ENCODE data around the gene NR1H3. TPM values are rescaled to one million over a fixed set of nuclear protein-coding genes. Genes with fewer than 3 reads are reported as not detected.
A peak's percentile ranks its signal among the peaks of the same experiment; 100 is the strongest.

Gene NR1H3
- total and polyA plus RNA-seq, 5 donors from 2014 or later, result 5.7 to 13.0 (median 8.8) TPM

DNA sequence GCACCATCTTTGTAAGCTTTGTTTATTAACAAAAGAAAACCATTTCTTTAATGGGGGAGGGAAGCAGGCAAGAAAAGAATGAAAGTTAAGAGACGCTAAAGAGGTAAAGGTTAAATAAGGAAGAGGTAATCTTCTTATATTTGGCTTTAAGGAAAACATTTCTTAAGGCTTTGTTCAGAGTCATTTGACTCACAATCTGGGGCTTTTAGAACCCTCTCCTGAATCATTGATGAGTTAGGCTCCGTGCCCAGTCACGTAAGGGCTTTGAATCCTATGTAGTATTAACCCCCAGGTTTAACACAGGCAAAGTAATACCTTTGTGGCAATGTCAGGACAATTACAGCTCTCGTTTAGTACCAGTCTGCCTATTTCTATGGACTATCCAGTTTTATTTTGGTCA lies 38.2 kb downstream of the NR1H3 start:
- H3K4me1 ChIP-seq (ENCODE audit: control insufficient read depth, insufficient read depth, low read length, poor library complexity, severe bottlenecking), result no peaks in the 10 kb centered on the region
- Mint-ChIP-seq H3K27me3 (no peaks in the 10 kb centered on the region), H3K4me1 (peaks cover 0 to 14% (median 1%) of the 10 kb centered on the region in 4 donors), H3K36me3 (peaks cover 68% of the 10 kb centered on the region), H3K27ac (no peak overlapping the region), H3K4me3 (no peak overlapping the region), H3K9me3 (peaks cover 0 to 2% (median 0%) of the 10 kb centered on the region in 7 donors)
- no peak for ATAC-seq (ENCODE audit: low read depth in 2 of 2)
- H3K27me3 ChIP-seq (ENCODE audit: control insufficient read depth, insufficient read depth, low read length), result no peaks in the 10 kb centered on the region
- DNase-seq, result no peak
- H3K36me3 ChIP-seq (ENCODE audit: control insufficient read depth, insufficient read depth, low read length), result peaks cover 83% of the 10 kb centered on the region
- no peak overlapping the region for H3K27ac ChIP-seq (ENCODE audit: insufficient read depth, low read length, poor library complexity, severe bottlenecking)
- no peaks in the 10 kb centered on the region for H3K9me3 ChIP-seq (ENCODE audit: control insufficient read depth in 2 of 2, low read length in 2 of 2)
- no peak overlapping the region for H3K4me3 ChIP-seq (ENCODE audit: low read depth, low read length)

- Histone ChIP-seq H3K9me3 (ENCODE audit: control insufficient read depth in 2 of 2, low read length in 2 of 2) (peaks cover 7 to 14% of the 10 kb centered on the region in 2 experiments), H3K27ac (ENCODE audit: insufficient read depth, low read length, poor library complexity, severe bottlenecking) (no peak overlapping the region), H3K4me1 (ENCODE audit: control insufficient read depth, insufficient read depth, low read length, poor library complexity, severe bottlenecking) (no peaks in the 10 kb centered on the region), H3K36me3 (ENCODE audit: control insufficient read depth, insufficient read depth, low read length) (peaks cover 84% of the 10 kb centered on the region), H3K4me3 (ENCODE audit: low read depth, low read length) (no peak overlapping the region), H3K27me3 (ENCODE audit: control insufficient read depth, insufficient read depth, low read length) (no peaks in the 10 kb centered on the region)
- Mint-ChIP-seq H3K27ac (no peak overlapping the region), H3K9me3 (peaks cover 0 to 12% (median 5%) of the 10 kb centered on the region in 7 donors), H3K4me3 (no peak overlapping the region), H3K4me1 (peaks cover 0 to 18% (median 7%) of the 10 kb centered on the region in 4 donors), H3K36me3 (peaks cover 73% of the 10 kb centered on the region), H3K27me3 (no peaks in the 10 kb centered on the region)
- ATAC-seq (ENCODE audit: low read depth in 2 of 2) (no peak), DNase-seq (no peak)
Observed at GRCh38 chr11:47299078-47299477, 41.3 kb downstream of the NR1H3 start.

- Mint-ChIP-seq H3K27me3 (no peaks in the 10 kb centered on the region), H3K4me3 (no peak overlapping the region), H3K9me3 (peaks cover 0 to 16% (median 5%) of the 10 kb centered on the region in 7 donors), H3K4me1 (peaks cover 0 to 18% (median 7%) of the 10 kb centered on the region in 4 donors), H3K36me3 (peaks cover 59% of the 10 kb centered on the region), H3K27ac (no peak overlapping the region)
- Histone ChIP-seq H3K36me3 (ENCODE audit: control insufficient read depth, insufficient read depth, low read length) (peaks cover 88% of the 10 kb centered on the region), H3K27me3 (ENCODE audit: control insufficient read depth, insufficient read depth, low read length) (no peaks in the 10 kb centered on the region), H3K27ac (ENCODE audit: insufficient read depth, low read length, poor library complexity, severe bottlenecking) (no peak overlapping the region), H3K4me3 (ENCODE audit: low read depth, low read length) (no peak overlapping the region), H3K4me1 (ENCODE audit: control insufficient read depth, insufficient read depth, low read length, poor library complexity, severe bottlenecking) (no peaks in the 10 kb centered on the region), H3K9me3 (ENCODE audit: control insufficient read depth in 2 of 2, low read length in 2 of 2) (peaks cover 7 to 14% of the 10 kb centered on the region in 2 experiments)
- ATAC-seq (ENCODE audit: low read depth in 2 of 2), result no peak
- DNase-seq, result no peak
Observed at GRCh38 chr11:47302853-47303252, 45.1 kb downstream of the NR1H3 start.

DNA sequence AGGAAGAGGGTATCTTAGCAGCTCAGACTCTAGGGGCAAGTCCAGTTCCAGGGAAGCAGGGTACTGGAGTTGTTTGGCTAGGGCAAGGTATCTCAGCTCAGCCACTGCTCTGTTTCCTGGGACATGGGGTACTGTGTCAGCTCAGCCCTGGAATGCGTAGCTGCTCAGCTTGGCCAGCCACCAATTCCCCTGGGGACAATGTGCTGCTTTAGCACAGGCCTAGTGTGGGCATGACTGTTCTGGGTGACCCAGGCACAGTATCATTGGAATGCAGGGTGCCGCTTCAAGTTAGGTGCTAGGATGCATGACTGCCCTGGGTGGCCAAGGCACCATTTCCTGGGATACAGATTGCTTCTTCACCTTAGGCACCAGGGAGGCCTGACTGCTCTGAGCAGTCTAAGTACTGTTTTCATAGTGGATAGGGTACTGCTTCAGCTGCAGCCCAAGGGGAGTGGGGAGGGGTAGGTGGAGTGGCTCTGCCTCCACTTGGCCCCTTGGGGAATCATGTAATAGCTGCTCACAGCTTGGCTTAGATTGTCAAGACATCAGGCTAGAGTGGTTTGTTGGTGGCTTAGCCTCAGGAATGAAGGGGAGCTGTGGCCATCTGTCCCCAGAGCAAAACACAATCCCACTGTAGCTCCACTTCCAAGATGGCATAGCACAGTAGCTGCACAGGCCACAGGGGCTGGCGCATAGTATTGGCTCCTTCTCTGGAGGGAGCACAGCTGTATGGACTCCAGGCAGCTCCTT lies 48.1 kb downstream of the NR1H3 start:
- Histone ChIP-seq H3K9me3 (ENCODE audit: control insufficient read depth in 2 of 2, low read length in 2 of 2) (peaks cover 7 to 14% of the 10 kb centered on the region in 2 experiments), H3K4me3 (ENCODE audit: low read depth, low read length) (no peak overlapping the region), H3K27ac (ENCODE audit: insufficient read depth, low read length, poor library complexity, severe bottlenecking) (no peak overlapping the region), H3K4me1 (ENCODE audit: control insufficient read depth, insufficient read depth, low read length, poor library complexity, severe bottlenecking) (no peaks in the 10 kb centered on the region), H3K36me3 (ENCODE audit: control insufficient read depth, insufficient read depth, low read length) (peaks cover 90% of the 10 kb centered on the region), H3K27me3 (ENCODE audit: control insufficient read depth, insufficient read depth, low read length) (no peaks in the 10 kb centered on the region)
- ATAC-seq (ENCODE audit: low read depth in 2 of 2) (no peak), DNase-seq (no peak)
- H3K27me3 Mint-ChIP-seq, result no peaks in the 10 kb centered on the region
- H3K36me3 Mint-ChIP-seq, result peaks cover 49% of the 10 kb centered on the region
- H3K27ac Mint-ChIP-seq, result peak overlapping the region in 1 of 3 donors; percentile 56
- peaks cover 0 to 14% (median 5%) of the 10 kb centered on the region in 7 donors for H3K9me3 Mint-ChIP-seq
- H3K4me3 Mint-ChIP-seq, result no peak overlapping the region
- H3K4me1 Mint-ChIP-seq, result peaks cover 0 to 10% (median 6%) of the 10 kb centered on the region in 4 donors

GRCh38 chr11:47306484-47306844 lies 48.7 kb downstream of the NR1H3 start:
- Histone ChIP-seq H3K36me3 (ENCODE audit: control insufficient read depth, insufficient read depth, low read length) (peaks cover 92% of the 10 kb centered on the region), H3K4me3 (ENCODE audit: low read depth, low read length) (no peak overlapping the region), H3K4me1 (ENCODE audit: control insufficient read depth, insufficient read depth, low read length, poor library complexity, severe bottlenecking) (no peaks in the 10 kb centered on the region), H3K27ac (ENCODE audit: insufficient read depth, low read length, poor library complexity, severe bottlenecking) (no peak overlapping the region), H3K9me3 (ENCODE audit: control insufficient read depth in 2 of 2, low read length in 2 of 2) (peaks cover 7 to 14% of the 10 kb centered on the region in 2 experiments), H3K27me3 (ENCODE audit: control insufficient read depth, insufficient read depth, low read length) (no peaks in the 10 kb centered on the region)
- no peak for DNase-seq
- H3K4me1 Mint-ChIP-seq, result peaks cover 0 to 8% (median 3%) of the 10 kb centered on the region in 4 donors
- H3K27ac Mint-ChIP-seq, result no peak overlapping the region
- H3K27me3 Mint-ChIP-seq, result no peaks in the 10 kb centered on the region
- H3K4me3 Mint-ChIP-seq, result no peak overlapping the region
- peaks cover 0 to 14% (median 5%) of the 10 kb centered on the region in 7 donors for H3K9me3 Mint-ChIP-seq
- peaks cover 50% of the 10 kb centered on the region for H3K36me3 Mint-ChIP-seq
- ATAC-seq (ENCODE audit: low read depth in 2 of 2), result no peak

DNA sequence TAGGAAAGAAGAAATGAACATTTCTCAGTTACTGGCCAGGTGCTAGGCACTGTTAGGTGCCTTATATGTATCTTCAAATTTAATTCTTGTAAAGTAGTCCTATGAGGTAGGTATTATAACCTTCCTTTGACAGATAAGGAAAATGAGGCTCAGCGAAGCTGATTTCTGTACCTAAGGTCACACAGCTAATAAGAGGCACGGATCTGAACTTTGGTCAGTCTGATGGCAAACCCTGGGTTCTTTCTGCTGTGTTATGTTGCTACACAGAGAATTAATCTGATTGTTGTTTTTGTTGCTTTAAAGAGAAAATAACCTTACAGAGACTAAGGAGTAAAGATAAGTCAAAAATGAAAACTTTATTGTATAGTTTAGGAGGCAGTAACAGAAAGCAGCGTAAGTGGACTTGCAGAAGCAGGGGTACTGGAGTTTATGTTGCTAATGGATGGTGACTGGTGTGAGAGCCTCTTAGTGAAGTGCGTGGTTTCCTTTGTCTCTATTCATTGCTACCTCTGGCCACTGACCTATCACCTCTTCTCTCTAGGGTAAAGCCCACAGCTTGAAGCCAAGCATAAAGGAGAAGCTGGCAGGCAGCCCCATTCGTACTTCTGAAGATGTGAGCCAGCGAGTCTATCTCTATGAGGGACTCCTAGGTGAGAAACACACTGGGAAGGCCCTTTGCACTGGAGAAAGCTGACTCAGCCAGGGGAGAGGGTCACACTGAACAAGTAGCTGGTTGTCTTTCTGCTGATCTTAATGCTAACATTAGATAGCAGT lies 50.4 kb downstream of the NR1H3 start:
- Mint-ChIP-seq H3K36me3 (peaks cover 38% of the 10 kb centered on the region), H3K4me1 (no peaks in the 10 kb centered on the region), H3K27ac (no peak overlapping the region), H3K4me3 (no peak overlapping the region), H3K9me3 (peaks cover 0 to 6% (median 0%) of the 10 kb centered on the region in 7 donors), H3K27me3 (no peaks in the 10 kb centered on the region)
- DNase-seq (no peak), ATAC-seq (ENCODE audit: low read depth in 2 of 2) (no peak)
- Histone ChIP-seq H3K36me3 (ENCODE audit: control insufficient read depth, insufficient read depth, low read length) (peaks cover 92% of the 10 kb centered on the region), H3K27ac (ENCODE audit: insufficient read depth, low read length, poor library complexity, severe bottlenecking) (no peak overlapping the region), H3K4me3 (ENCODE audit: low read depth, low read length) (no peak overlapping the region), H3K27me3 (ENCODE audit: control insufficient read depth, insufficient read depth, low read length) (no peaks in the 10 kb centered on the region), H3K9me3 (ENCODE audit: control insufficient read depth in 2 of 2, low read length in 2 of 2) (peaks cover 0 to 2% of the 10 kb centered on the region in 2 experiments), H3K4me1 (ENCODE audit: control insufficient read depth, insufficient read depth, low read length, poor library complexity, severe bottlenecking) (no peaks in the 10 kb centered on the region)

- no peak overlapping the region for H3K27ac Mint-ChIP-seq
- ATAC-seq (ENCODE audit: low read depth in 2 of 2) (no peak), DNase-seq (no peak)
- no peaks in the 10 kb centered on the region for H3K27me3 ChIP-seq (ENCODE audit: control insufficient read depth, insufficient read depth, low read length)
- peaks cover 0 to 7% (median 0%) of the 10 kb centered on the region in 4 donors for H3K4me1 Mint-ChIP-seq
- H3K27ac ChIP-seq (ENCODE audit: insufficient read depth, low read length, poor library complexity, severe bottlenecking), result no peak overlapping the region
- no peak overlapping the region for H3K4me3 Mint-ChIP-seq
- no peaks in the 10 kb centered on the region for H3K4me1 ChIP-seq (ENCODE audit: control insufficient read depth, insufficient read depth, low read length, poor library complexity, severe bottlenecking)
- no peaks in the 10 kb centered on the region for H3K27me3 Mint-ChIP-seq
- no peak overlapping the region for H3K4me3 ChIP-seq (ENCODE audit: low read depth, low read length)
- H3K36me3 Mint-ChIP-seq, result peaks cover 27% of the 10 kb centered on the region
- no peaks in the 10 kb centered on the region for H3K9me3 ChIP-seq (ENCODE audit: control insufficient read depth in 2 of 2, low read length in 2 of 2)
- H3K9me3 Mint-ChIP-seq, result no peaks in the 10 kb centered on the region
- H3K36me3 ChIP-seq (ENCODE audit: control insufficient read depth, insufficient read depth, low read length), result peaks cover 77% of the 10 kb centered on the region
Observed at GRCh38 chr11:47314992-47315391, 57.2 kb downstream of the NR1H3 start.
